ENCODE measurements around the gene PDE3B.

DNA sequence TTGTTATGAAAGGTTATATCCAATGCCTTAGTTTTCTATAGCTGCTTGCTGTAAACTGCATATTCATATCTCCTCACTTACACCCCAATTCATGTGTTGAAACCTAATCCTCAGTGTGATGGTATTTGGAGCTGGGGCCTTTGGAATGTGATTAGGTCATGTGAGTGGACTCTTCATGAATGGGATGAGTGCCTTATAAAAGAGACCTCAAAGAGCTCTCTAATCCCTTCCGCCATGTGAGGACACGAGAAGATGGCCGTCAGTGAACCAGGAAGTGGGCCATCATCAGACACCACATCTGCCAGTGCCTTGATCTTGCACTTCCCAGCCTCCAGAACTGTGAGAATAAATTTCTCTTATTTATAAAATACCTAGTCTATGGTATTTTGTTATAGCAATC, 169.2 kb downstream of the PDE3B start:
- TF ChIP-seq SNAI2 (CRISPR knock-in tag; IDR thresholded peaks at IDR 0.05), result no peak
- TF ChIP-seq, protein P1, sequence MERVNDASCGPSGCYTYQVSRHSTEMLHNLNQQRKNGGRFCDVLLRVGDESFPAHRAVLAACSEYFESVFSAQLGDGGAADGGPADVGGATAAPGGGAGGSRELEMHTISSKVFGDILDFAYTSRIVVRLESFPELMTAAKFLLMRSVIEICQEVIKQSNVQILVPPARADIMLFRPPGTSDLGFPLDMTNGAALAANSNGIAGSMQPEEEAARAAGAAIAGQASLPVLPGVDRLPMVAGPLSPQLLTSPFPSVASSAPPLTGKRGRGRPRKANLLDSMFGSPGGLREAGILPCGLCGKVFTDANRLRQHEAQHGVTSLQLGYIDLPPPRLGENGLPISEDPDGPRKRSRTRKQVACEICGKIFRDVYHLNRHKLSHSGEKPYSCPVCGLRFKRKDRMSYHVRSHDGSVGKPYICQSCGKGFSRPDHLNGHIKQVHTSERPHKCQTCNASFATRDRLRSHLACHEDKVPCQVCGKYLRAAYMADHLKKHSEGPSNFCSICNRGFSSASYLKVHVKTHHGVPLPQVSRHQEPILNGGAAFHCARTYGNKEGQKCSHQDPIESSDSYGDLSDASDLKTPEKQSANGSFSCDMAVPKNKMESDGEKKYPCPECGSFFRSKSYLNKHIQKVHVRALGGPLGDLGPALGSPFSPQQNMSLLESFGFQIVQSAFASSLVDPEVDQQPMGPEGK (CRISPR knock-in tag; IDR thresholded peaks at IDR 0.05; ENCODE audit: borderline replicate concordance), result no peak
- TF ChIP-seq, protein P2, sequence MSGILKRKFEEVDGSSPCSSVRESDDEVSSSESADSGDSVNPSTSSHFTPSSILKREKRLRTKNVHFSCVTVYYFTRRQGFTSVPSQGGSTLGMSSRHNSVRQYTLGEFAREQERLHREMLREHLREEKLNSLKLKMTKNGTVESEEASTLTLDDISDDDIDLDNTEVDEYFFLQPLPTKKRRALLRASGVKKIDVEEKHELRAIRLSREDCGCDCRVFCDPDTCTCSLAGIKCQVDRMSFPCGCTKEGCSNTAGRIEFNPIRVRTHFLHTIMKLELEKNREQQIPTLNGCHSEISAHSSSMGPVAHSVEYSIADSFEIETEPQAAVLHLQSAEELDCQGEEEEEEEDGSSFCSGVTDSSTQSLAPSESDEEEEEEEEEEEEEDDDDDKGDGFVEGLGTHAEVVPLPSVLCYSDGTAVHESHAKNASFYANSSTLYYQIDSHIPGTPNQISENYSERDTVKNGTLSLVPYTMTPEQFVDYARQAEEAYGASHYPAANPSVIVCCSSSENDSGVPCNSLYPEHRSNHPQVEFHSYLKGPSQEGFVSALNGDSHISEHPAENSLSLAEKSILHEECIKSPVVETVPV (CRISPR knock-in tag; IDR thresholded peaks at IDR 0.05), result no peak
- no peak for TF ChIP-seq ZFP30 (CRISPR knock-in tag; IDR thresholded peaks at IDR 0.05)

Measured in SK-N-SH treated with all-trans-retinoic acid at 6 μM for 48 hours (cell line).